ENCODE data around the gene COL8A2. TPM values are rescaled to one million over a fixed set of nuclear protein-coding genes. Genes with fewer than 3 reads are reported as not detected.

The COL8A2 gene
- total RNA-seq, 1 donor from 2014 or later: 1.6 TPM

GRCh38 chr1:36168514-36168913 is 43.5 kb upstream of the COL8A2 start:
- TF ChIP-seq CTCF (IDR thresholded peaks at IDR 0.05; ENCODE audit: insufficient read depth, low read length, severe bottlenecking): no peak
- H3K36me3 ChIP-seq (ENCODE audit: control insufficient read depth, insufficient read depth, low read length): peaks cover 22% of the 10 kb centered on the region

DNA sequence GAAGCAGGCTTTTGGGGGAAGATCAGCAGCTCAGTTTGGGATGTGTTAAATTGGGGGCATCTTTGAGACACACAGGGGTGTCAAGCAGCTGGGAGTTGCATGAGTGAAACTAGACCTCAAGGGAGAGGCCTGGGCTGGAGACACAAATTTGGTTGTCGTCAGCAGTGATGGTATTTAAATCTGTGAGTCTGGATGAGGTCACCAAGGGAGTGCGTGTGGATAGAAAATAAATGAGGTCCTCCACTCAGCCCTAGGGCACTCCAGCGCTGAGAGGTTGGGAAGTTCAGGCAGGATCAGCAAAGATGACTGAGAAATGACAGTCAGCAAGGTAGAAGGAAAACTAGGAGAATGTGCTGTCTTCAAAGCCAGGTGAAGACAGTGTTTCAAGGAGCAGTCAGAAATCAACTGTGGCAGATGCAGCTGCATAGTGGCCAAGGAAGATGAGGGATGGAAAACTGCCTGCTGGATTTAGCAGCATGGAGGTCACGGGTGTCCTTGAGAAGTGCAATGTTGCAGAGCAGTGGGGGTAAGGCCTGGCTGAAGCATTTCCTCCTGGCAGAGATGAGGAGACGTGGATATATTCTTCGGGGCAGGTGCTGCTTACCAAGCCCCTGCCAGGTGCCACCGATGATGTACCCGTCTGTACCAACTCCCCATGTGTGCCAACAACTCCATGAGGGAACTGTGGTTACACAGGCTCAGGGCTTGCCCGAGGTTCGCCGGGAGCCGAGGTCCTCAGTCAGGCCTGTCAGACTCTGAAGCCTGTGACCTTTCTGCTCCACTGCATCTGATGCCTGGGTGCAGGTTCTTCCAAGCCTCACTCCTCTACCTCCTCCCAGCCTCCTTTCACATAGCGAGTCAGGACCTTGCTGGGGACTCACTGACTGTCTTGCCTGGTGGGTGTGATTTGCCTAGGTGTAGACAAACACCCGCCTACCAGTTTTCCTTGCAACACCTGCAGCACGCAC is 42.2 kb upstream of the COL8A2 start:
- Histone ChIP-seq H3K36me3 (ENCODE audit: control insufficient read depth, insufficient read depth, low read length) (peaks cover 11% of the 10 kb centered on the region), H3K27me3 (ENCODE audit: control insufficient read depth, insufficient read depth, low read length) (no peaks in the 10 kb centered on the region), H3K4me3 (ENCODE audit: low read depth, low read length) (no peak overlapping the region)
- DNase-seq (ENCODE audit: low read depth) (peak; percentile 76), FAIRE-seq (peak; percentile 50)
- TF ChIP-seq CTCF (IDR thresholded peaks at IDR 0.05; ENCODE audit: insufficient read depth, low read length, severe bottlenecking): no peak

More at GRCh38 chr1:36168514-36168913, 43.5 kb upstream of the COL8A2 start:
- Histone ChIP-seq H3K4me3 (ENCODE audit: low read depth, low read length) (no peak overlapping the region), H3K27me3 (ENCODE audit: control insufficient read depth, insufficient read depth, low read length) (no peaks in the 10 kb centered on the region)
- FAIRE-seq: no peak
- DNase-seq (ENCODE audit: low read depth): no peak

GRCh38 chr1:36166136-36166535 is 41.1 kb upstream of the COL8A2 start:
- H3K4me3 ChIP-seq (ENCODE audit: low read depth, low read length): no peak overlapping the region
- peaks cover 6% of the 10 kb centered on the region for H3K36me3 ChIP-seq (ENCODE audit: control insufficient read depth, insufficient read depth, low read length)
- DNase-seq (ENCODE audit: low read depth) (no peak), FAIRE-seq (no peak)
- H3K27me3 ChIP-seq (ENCODE audit: control insufficient read depth, insufficient read depth, low read length): no peaks in the 10 kb centered on the region
- TF ChIP-seq CTCF (IDR thresholded peaks at IDR 0.05; ENCODE audit: insufficient read depth, low read length, severe bottlenecking): no peak

DNA sequence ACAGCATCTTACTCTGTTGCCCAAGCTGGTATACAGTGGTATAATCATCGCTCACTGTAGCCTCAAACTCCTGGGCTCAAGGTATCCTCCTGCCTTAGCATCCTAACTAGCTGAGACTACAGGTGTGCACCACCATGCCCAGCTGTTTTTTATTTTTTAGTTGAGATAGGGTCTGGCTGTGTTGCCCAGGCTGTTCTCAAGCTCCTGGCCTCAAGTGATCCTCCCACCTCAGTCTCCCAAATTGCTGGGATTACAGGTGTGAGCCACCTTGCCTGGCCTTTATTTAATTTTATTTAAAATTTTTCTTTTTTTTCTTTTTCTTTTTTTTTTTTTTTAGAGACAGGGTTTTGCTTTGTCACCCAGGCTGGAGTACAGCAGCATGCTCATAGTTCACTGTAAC is 40.1 kb upstream of the COL8A2 start:
- H3K27me3 ChIP-seq (ENCODE audit: control insufficient read depth, insufficient read depth, low read length): no peaks in the 10 kb centered on the region
- FAIRE-seq (no peak), DNase-seq (ENCODE audit: low read depth) (no peak)
- TF ChIP-seq CTCF (IDR thresholded peaks at IDR 0.05; ENCODE audit: insufficient read depth, low read length, severe bottlenecking): no peak
- H3K4me3 ChIP-seq (ENCODE audit: low read depth, low read length): no peak overlapping the region
- peaks cover 5% of the 10 kb centered on the region for H3K36me3 ChIP-seq (ENCODE audit: control insufficient read depth, insufficient read depth, low read length)

- Histone ChIP-seq H3K27me3 (ENCODE audit: control insufficient read depth, insufficient read depth, low read length) (no peaks in the 10 kb centered on the region), H3K36me3 (ENCODE audit: control insufficient read depth, insufficient read depth, low read length) (peaks cover 8% of the 10 kb centered on the region), H3K4me3 (ENCODE audit: low read depth, low read length) (no peak overlapping the region)
- no peak for FAIRE-seq
- DNase-seq (ENCODE audit: low read depth): no peak
- no peak for TF ChIP-seq CTCF (IDR thresholded peaks at IDR 0.05; ENCODE audit: insufficient read depth, low read length, severe bottlenecking)
These were observed 39.3 kb upstream of the COL8A2 start for GRCh38 chr1:36164361-36164760.
